K562 (cell line): ENCODE results near the gene FXYD3. TPM values are rescaled to one million over a fixed set of nuclear protein-coding genes. Genes with fewer than 3 reads are reported as not detected.

Source experiments
- ERF ChIP-seq: fragments of 450-650 bp; formaldehyde crosslinking; IDR thresholded peaks from 2 replicates; pipeline ENCODE4 v1.4.0; 2020; ENCODE audit warnings: mild to moderate bottlenecking, mixed read lengths
- FOXK2 ChIP-seq, 2 experiments: fragments of 450-650 bp; IDR thresholded peaks in 1 of 2; conservative IDR thresholded peaks in 1 of 2; 2 replicates each; pipeline ENCODE4 v1.6.1; 2016; ENCODE audit warnings: low read depth in 2 of 2, mild to moderate bottlenecking in 1 of 2
- HES1 ChIP-seq: fragments of 450-650 bp; IDR thresholded peaks from 2 replicates; pipeline ENCODE4 v1.6.1; 2016; ENCODE audit warnings: low read depth, mild to moderate bottlenecking, moderate library complexity
- HMBOX1 ChIP-seq: sonication (generic); IDR thresholded peaks from 2 replicates; pipeline ENCODE4 v1.6.1; 2016
- MBD2 ChIP-seq: sonication (generic); IDR thresholded peaks from 2 replicates; pipeline ENCODE4 v1.6.1; 2016; ENCODE audit warnings: low read depth, borderline replicate concordance
- MLX ChIP-seq, 2 experiments: fragments of 450-650 bp in 1 of 2; sonication (generic) in 1 of 2; formaldehyde crosslinking; conservative IDR thresholded peaks; 2 replicates each; pipeline versions ENCODE4 v1.4.0 to v1.8.1; 2020 to 2022; ENCODE audit warnings: mild to moderate bottlenecking in 1 of 2, missing genetic modification reagents in 1 of 2
- MTA1 ChIP-seq: fragments of 450-650 bp; IDR thresholded peaks from 2 replicates; pipeline ENCODE4 v1.6.1; 2017; ENCODE audit warnings: borderline replicate concordance
- NRF1 ChIP-seq, 2 experiments: fragments of 450-650 bp; IDR thresholded peaks in 1 of 2; conservative IDR thresholded peaks in 1 of 2; 2 replicates each; pipeline ENCODE4 v1.6.1; 2014; ENCODE audit warnings: mild to moderate bottlenecking in 2 of 2
- PBX2 ChIP-seq, 2 experiments: IDR thresholded peaks in 1 of 2; conservative IDR thresholded peaks in 1 of 2; 2 replicates each; pipeline ENCODE4 v1.6.1; 2016; ENCODE audit warnings: low read depth in 2 of 2, mild to moderate bottlenecking in 1 of 2, missing compliant biosample characterization in 1 of 2, missing genetic modification characterization in 1 of 2, moderate library complexity in 1 of 2
- POLR3A ChIP-seq: IDR thresholded peaks from 2 replicates; pipeline ENCODE4 v1.6.1; 2011; ENCODE audit warnings: borderline replicate concordance, mild to moderate bottlenecking, moderate library complexity; ENCODE audit not compliant: insufficient read length, insufficient read depth; ENCODE audit errors: extremely low read depth
- RBM22 ChIP-seq: fragments of 200-400 bp; formaldehyde crosslinking; IDR thresholded peaks from 2 replicates; pipeline ENCODE4 v1.6.1; 2018; ENCODE audit warnings: low read length, low read depth; ENCODE audit not compliant: poor library complexity, severe bottlenecking
- RUNX1 ChIP-seq: sonication (generic); IDR thresholded peaks from 2 replicates; pipeline ENCODE4 v1.6.1; 2016; ENCODE audit warnings: antibody characterized with exemption, low read depth
- ZMIZ1 ChIP-seq, 2 experiments: fragments of 150-350 bp in 1 of 2; IDR thresholded peaks; 2 replicates each; pipeline ENCODE4 v1.6.1; 2012 to 2016; ENCODE audit warnings: low read depth in 2 of 2, low read length in 2 of 2, mild to moderate bottlenecking in 1 of 2, moderate library complexity in 1 of 2
- polyA plus RNA-seq, 8 experiments: library from polyadenylated mRNA; depleted of rRNA in 4 of 8; stranded (reverse) in 5 of 8; unstranded in 3 of 8; fragments of >200 nt; fragmentation: Nextera tagmentation in 2 of 8; fragmentation: Illumina TruSeq in 1 of 8; extraction: Ambion mirVana in 2 of 8; extraction: Trizol in 1 of 8; gene quantifications; 2 replicates each; pipeline versions ENCODE4 v1.2.1 to v1.2.3, GENCODE V29; 2011 to 2014; ENCODE audit warnings: inconsistent platforms in 1 of 8, missing spikeins in 1 of 8
- total RNA-seq, 7 experiments: library from RNA; depleted of rRNA in 6 of 7; stranded (reverse); fragments of >200 nt in 6 of 7; fragmentation: Illumina TruSeq in 2 of 7; extraction: Trizol in 2 of 7; gene quantifications; 2 replicates each; pipeline versions ENCODE4 v1.2.1 to v1.2.3, GENCODE V29; 2011 to 2021; ENCODE audit warnings: low replicate concordance in 1 of 7

Gene FXYD3
- total and polyA plus RNA-seq, 9 of the 15 experiments (the other 6 are each of a cell fraction or from before 2014, with no cell fraction given) = 0.24 TPM; not detected in 8

GRCh38 chr19:35154525-35155406, 39.1 kb downstream of the FXYD3 start, which contains the start of gene FXYD5 (continued):
- TF ChIP-seq PBX2 (CRISPR knock-in tag; IDR thresholded peaks at IDR 0.05; ENCODE audit: low read depth) = no peak
- TF ChIP-seq PBX2 (tag; conservative IDR thresholded peaks at IDR 0.05; ENCODE audit: low read depth) = 0 out of 2 replicates have a peak, but pooled peaks have one; percentile 6
- no peak for TF ChIP-seq POLR3A
- no peak for TF ChIP-seq ERF (CRISPR knock-in tag)
- TF ChIP-seq ZMIZ1 (IDR thresholded peaks at IDR 0.05; ENCODE audit: low read depth in 2 of 2, low read length in 2 of 2) = no peak
- peak; percentile 39; the same call in 1 of the 2 replicates for TF ChIP-seq HMBOX1
- TF ChIP-seq MBD2 = peak; percentile 76
- TF ChIP-seq MLX (CRISPR knock-in tag; conservative IDR thresholded peaks at IDR 0.05) = no peak
- TF ChIP-seq RUNX1 = no peak
- no peak for TF ChIP-seq MTA1
- TF ChIP-seq FOXK2 (conservative IDR thresholded peaks at IDR 0.05 in 1 of 2, IDR thresholded peaks at IDR 0.05 in 1 of 2; ENCODE audit: low read depth in 2 of 2) = no peak; a peak in 1 of 4 replicates
- no peak for TF ChIP-seq HES1
- peak; percentile 60 for TF ChIP-seq RBM22
- peak; percentile 69 to 72 for TF ChIP-seq NRF1 (conservative IDR thresholded peaks at IDR 0.05 in 1 of 2, IDR thresholded peaks at IDR 0.05 in 1 of 2)
